ENCODE data around the gene CCDC201. TPM values are rescaled to one million over a fixed set of nuclear protein-coding genes. Genes with fewer than 3 reads are reported as not detected.

Gene CCDC201
- total and polyA plus RNA-seq, 2 of the 4 experiments (the other 2 are of a cell fraction): not detected

GRCh38 chr7:45874408-45875131 lies 1.7 kb upstream of the CCDC201 start:
- H2BK20ac ChIP-seq (ENCODE audit: low read depth, low read length): peak overlapping the region; percentile 93
- H2BK120ac ChIP-seq (ENCODE audit: low read depth, low read length): peak overlapping the region; percentile 97
- peak overlapping the region; percentile 60 for H2BK5ac ChIP-seq (ENCODE audit: low read depth, low read length, poor library complexity, severe bottlenecking)
- TF ChIP-seq RFX5 (IDR thresholded peaks at IDR 0.05; ENCODE audit: low read depth, low read length): no peak
- TF ChIP-seq USF2 (IDR thresholded peaks at IDR 0.05; ENCODE audit: low read depth, low read length): no peak
- TF ChIP-seq ELK1 (IDR thresholded peaks at IDR 0.05; ENCODE audit: borderline replicate concordance, low read depth, low read length): no peak
- TF ChIP-seq RAD21 (IDR thresholded peaks at IDR 0.05; ENCODE audit: low read length): no peak
- no peak for TF ChIP-seq RCOR1 (IDR thresholded peaks at IDR 0.05; ENCODE audit: insufficient replicate concordance, low read length)
- peak; percentile 79 for TF ChIP-seq FOS (IDR thresholded peaks at IDR 0.05; ENCODE audit: low read depth, low read length)
- no peak for TF ChIP-seq MAZ (IDR thresholded peaks at IDR 0.05; ENCODE audit: borderline replicate concordance, low read depth, low read length)
- 0 out of 2 replicates have a peak, but pooled peaks have one; percentile 7 for TF ChIP-seq BHLHE40 (IDR thresholded peaks at IDR 0.05; ENCODE audit: low read depth, low read length)
- 0 out of 2 replicates have a peak, but pooled peaks have one; percentile 2 for TF ChIP-seq MAFK (IDR thresholded peaks at IDR 0.05; ENCODE audit: low read depth, low read length)
- TF ChIP-seq POLR2A (IDR thresholded peaks at IDR 0.05; ENCODE audit: low read depth, low read length): no peak
- peak; percentile 60; the same call in 1 of the 2 replicates for TF ChIP-seq CEBPB (IDR thresholded peaks at IDR 0.05; ENCODE audit: low read depth, low read length)
- no peak for TF ChIP-seq SMC3 (IDR thresholded peaks at IDR 0.05; ENCODE audit: low read depth, low read length)
- no peak for TF ChIP-seq CTCF (conservative IDR thresholded peaks at IDR 0.05; ENCODE audit: low read depth, low read length)
- BruUV-seq (replicated peaks): no TSS peak
- H2AK5ac ChIP-seq (ENCODE audit: low read depth, low read length): peak overlapping the region; percentile 87
- no peaks in the 10 kb centered on the region for H3K79me1 ChIP-seq (ENCODE audit: low read depth in 1 of 2, low read length in 2 of 2)
- CTCF ChIA-PET: interaction anchor here (0.6 to 0.8 kb wide), 2 partner anchors 20 to 1228 kb away, joined by 4 to 10 read pairs; no protein-coding TSS in a partner anchor
- H3K9me1 ChIP-seq (ENCODE audit: insufficient read depth, low read length): peaks cover 16% of the 10 kb centered on the region
- H3K4ac ChIP-seq (ENCODE audit: low read depth, low read length): peak overlapping the region; percentile 94
- dilution Hi-C loops (cut with HindIII; ENCODE audit: low sequenced_read_pairs, unreplicated experiment): no loop called here
- in situ Hi-C loops (cut with MboI; ENCODE audit: low sequenced_read_pairs): loop anchor here (25.0 kb wide), 1 partner anchor 212 kb away; no protein-coding TSS in a partner anchor
- no CpG with 5 or more reads among the region's 8 CpGs for WGBS, 2 experiments (ENCODE audit: extremely low coverage in 2 of 2, insufficient read length in 1 of 2)
- no peak overlapping the region for H3K9ac ChIP-seq (ENCODE audit: low read depth, low read length)
- H2BK15ac ChIP-seq (ENCODE audit: low read depth, low read length): peak overlapping the region; percentile 74
- H3K23ac ChIP-seq (ENCODE audit: low read depth, low read length): peak overlapping the region; percentile 77
- peaks cover 3% of the 10 kb centered on the region for H3K9me3 ChIP-seq (ENCODE audit: control insufficient read depth, insufficient read depth, low read length)
- no peak overlapping the region for H3K4me3 ChIP-seq (ENCODE audit: insufficient read depth, low read depth, low read length)
- peak overlapping the region; percentile 8; the same call in 1 of the 2 replicates for H3K18ac ChIP-seq (ENCODE audit: low read depth, low read length)
- H3K14ac ChIP-seq (replicated peaks; ENCODE audit: low read depth, low read length): peak overlapping the region; percentile 91
- intact Hi-C loops (cut with micrococcal nuclease): no loop called here
- DNase-seq (peak; percentile 94), ATAC-seq (ENCODE audit: low read depth) (peak; percentile 89)
- H3K4me1 ChIP-seq (ENCODE audit: control insufficient read depth, insufficient read depth, low read length): peaks cover 4% of the 10 kb centered on the region
- no peaks in the 10 kb centered on the region for H4K20me1 ChIP-seq (ENCODE audit: insufficient read depth, low read length)
- no peaks in the 10 kb centered on the region for H3K27me3 ChIP-seq (ENCODE audit: control insufficient read depth, insufficient read depth, low read length)
- peak overlapping the region; percentile 45 to 53 for H4K8ac ChIP-seq (ENCODE audit: low read depth in 2 of 2, low read length in 2 of 2)
- peak overlapping the region; percentile 85 for H2AFZ ChIP-seq (replicated peaks; ENCODE audit: low read length, poor library complexity)
- POLR2A ChIA-PET (ENCODE audit: unreplicated experiment): no interaction called here
- peak overlapping the region; percentile 91 for H4K91ac ChIP-seq (ENCODE audit: insufficient read depth, low read depth, low read length)
- peak overlapping the region; percentile 5; the same call in 1 of the 2 replicates for H4K5ac ChIP-seq (ENCODE audit: low read depth, low read length)
- no peak overlapping the region; the same call in 1 of the 2 replicates for H3K56ac ChIP-seq (ENCODE audit: extremely low read depth, insufficient read depth, low read length)
- no peaks in the 10 kb centered on the region for H3K36me3 ChIP-seq (ENCODE audit: control insufficient read depth, insufficient read depth, low read length)
- peak overlapping the region; percentile 75 for H2AK9ac ChIP-seq (replicated peaks; ENCODE audit: low read depth, low read length, poor library complexity)
- peak overlapping the region; percentile 1 for H3K27ac ChIP-seq (ENCODE audit: insufficient read depth, low read length)
- no peak overlapping the region for H3K4me2 ChIP-seq (ENCODE audit: low read depth, low read length)

Data from IMR-90 (cell line).